ENCODE data around the gene NUAK1. TPM values are rescaled to one million over a fixed set of nuclear protein-coding genes. Genes with fewer than 3 reads are reported as not detected.

Gene NUAK1
- total and polyA plus RNA-seq, 2 donors from 2014 or later, result 2.9 to 28.8 TPM

DNA sequence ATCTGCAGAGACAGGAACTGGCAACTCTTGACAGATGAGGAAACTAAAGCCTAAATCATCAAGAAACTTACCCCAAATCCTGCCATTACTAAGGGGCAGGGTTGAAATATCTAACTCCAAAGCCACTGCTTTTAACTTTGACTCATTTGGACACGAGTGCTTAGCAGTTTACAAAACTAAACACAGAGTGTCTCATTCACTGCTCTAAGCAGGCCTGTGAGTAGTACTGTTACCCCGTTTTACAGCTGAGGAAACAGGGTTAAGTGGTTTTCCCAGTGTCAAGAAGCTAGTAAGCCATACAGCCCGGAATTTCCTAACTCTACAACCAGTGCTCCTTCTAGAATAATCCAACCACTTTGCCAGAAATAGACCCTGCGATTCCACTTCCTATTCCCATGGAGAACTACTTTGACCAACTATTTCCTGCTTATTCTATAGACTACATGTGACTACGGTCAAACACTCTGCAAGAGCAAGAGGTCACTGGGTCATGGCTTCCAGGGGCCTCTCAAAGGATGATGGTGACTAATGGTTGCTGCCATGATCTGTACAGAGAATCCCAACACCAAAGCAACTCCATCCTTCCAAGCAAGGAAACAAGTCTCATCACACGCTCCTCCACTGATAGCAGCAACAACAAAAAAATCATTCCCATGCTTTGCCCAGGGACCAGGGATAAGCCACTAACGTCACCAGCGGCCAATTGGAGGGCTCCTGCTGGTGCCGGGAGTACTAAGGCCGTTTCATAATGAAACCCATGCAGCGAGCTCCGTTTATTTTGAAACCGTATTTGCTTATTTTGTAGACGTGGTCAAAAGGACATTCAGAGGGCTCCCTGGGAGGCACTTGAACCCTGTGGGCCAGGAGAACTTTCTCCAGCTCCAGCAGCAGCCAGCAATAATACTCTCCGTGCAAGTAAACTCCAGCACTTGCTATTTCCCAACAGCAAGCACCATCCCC, 56.3 kb downstream of the NUAK1 start:
- Histone ChIP-seq H3K9me3 (ENCODE audit: control insufficient read depth in 2 of 3, insufficient read depth in 1 of 3, low read length in 3 of 3) (no peaks in the 10 kb centered on the region), H3K4me1 (ENCODE audit: control insufficient read depth in 2 of 3, insufficient read depth in 2 of 3, low read depth in 1 of 3, low read length in 3 of 3) (peaks cover 6 to 8% (median 7%) of the 10 kb centered on the region in 3 donors), H3K27me3 (ENCODE audit: control insufficient read depth, insufficient read depth, low read length) (no peaks in the 10 kb centered on the region), H3K36me3 (ENCODE audit: control insufficient read depth in 2 of 3, insufficient read depth in 3 of 3, low read length in 3 of 3) (no peaks in the 10 kb centered on the region), H3K27ac (ENCODE audit: low read depth in 2 of 2, low read length in 2 of 2) (no peak overlapping the region), H3K9ac (ENCODE audit: low read length in 3 of 3) (no peak overlapping the region), H3K4me3 (ENCODE audit: low read length in 3 of 3) (no peak overlapping the region)
- TF ChIP-seq, protein P1, sequence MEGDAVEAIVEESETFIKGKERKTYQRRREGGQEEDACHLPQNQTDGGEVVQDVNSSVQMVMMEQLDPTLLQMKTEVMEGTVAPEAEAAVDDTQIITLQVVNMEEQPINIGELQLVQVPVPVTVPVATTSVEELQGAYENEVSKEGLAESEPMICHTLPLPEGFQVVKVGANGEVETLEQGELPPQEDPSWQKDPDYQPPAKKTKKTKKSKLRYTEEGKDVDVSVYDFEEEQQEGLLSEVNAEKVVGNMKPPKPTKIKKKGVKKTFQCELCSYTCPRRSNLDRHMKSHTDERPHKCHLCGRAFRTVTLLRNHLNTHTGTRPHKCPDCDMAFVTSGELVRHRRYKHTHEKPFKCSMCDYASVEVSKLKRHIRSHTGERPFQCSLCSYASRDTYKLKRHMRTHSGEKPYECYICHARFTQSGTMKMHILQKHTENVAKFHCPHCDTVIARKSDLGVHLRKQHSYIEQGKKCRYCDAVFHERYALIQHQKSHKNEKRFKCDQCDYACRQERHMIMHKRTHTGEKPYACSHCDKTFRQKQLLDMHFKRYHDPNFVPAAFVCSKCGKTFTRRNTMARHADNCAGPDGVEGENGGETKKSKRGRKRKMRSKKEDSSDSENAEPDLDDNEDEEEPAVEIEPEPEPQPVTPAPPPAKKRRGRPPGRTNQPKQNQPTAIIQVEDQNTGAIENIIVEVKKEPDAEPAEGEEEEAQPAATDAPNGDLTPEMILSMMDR (IDR thresholded peaks at IDR 0.05; ENCODE audit: borderline replicate concordance, extremely low read depth, insufficient read depth), result no peak
- DNase-seq (no peak), FAIRE-seq (no peak)
- intact Hi-C loops (cut with DNase I), result no loop called here

DNA sequence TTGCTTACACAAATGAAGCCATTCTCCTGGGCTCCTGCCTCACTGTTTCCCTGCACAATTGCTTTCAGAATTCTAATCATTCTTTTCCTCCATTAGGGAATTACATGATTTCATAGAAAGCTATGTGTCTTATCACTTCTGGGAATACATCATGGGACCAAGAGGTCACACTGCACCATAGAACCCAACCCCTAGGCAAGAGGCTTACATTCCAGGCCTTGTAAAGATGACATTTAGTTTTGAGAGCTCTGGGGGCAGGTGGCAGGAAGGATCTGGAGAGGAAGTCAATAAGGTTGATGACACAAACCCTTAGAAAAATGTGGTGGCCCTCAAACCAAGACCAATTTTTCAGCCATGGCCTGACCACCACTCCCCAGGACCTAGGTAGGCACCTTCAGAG, 57.1 kb downstream of the NUAK1 start:
- H3K27ac ChIP-seq (ENCODE audit: low read depth in 2 of 2, low read length in 2 of 2), result no peak overlapping the region
- no peak for DNase-seq
- peaks cover 0 to 4% (median 0%) of the 10 kb centered on the region in 3 donors for H3K36me3 ChIP-seq (ENCODE audit: control insufficient read depth in 2 of 3, insufficient read depth in 3 of 3, low read length in 3 of 3)
- H3K9ac ChIP-seq (ENCODE audit: low read length in 3 of 3), result no peak overlapping the region
- peaks cover 6 to 8% (median 7%) of the 10 kb centered on the region in 3 donors for H3K4me1 ChIP-seq (ENCODE audit: control insufficient read depth in 2 of 3, insufficient read depth in 2 of 3, low read depth in 1 of 3, low read length in 3 of 3)
- TF ChIP-seq, protein P1 (IDR thresholded peaks at IDR 0.05; ENCODE audit: borderline replicate concordance, extremely low read depth, insufficient read depth), result no peak
- H3K27me3 ChIP-seq (ENCODE audit: control insufficient read depth, insufficient read depth, low read length), result no peaks in the 10 kb centered on the region
- no peaks in the 10 kb centered on the region for H3K9me3 ChIP-seq (ENCODE audit: control insufficient read depth in 2 of 3, insufficient read depth in 1 of 3, low read length in 3 of 3)
- intact Hi-C loops (cut with DNase I), result no loop called here
- H3K4me3 ChIP-seq (ENCODE audit: low read length in 3 of 3), result no peak overlapping the region
- no peak for FAIRE-seq

DNA sequence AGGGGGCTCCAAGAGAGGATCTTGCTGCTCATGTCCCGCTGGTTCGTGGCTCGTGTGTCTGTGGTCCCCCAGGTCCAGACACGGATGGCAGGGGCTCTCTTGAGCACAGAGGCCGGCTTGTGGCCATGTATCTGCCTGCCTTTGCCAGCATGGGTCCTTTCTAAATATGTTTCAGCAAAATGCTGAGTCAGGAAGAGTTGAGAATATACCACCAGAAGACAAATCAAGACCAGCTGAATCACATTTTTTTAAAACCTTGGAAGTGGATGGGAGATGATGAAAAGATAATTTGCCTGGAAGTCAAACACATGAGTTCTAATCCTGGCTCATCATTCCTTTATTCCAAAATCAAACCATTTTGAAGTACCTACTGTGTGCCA, 58.0 kb downstream of the NUAK1 start:
- intact Hi-C loops (cut with DNase I), result no loop called here
- H3K36me3 ChIP-seq (ENCODE audit: control insufficient read depth in 2 of 3, insufficient read depth in 3 of 3, low read length in 3 of 3), result peaks cover 0 to 4% (median 0%) of the 10 kb centered on the region in 3 donors
- no peak for FAIRE-seq

More for the DNA sequence above, 58.0 kb downstream of the NUAK1 start:
- H3K4me3 ChIP-seq (ENCODE audit: low read length in 3 of 3), result no peak overlapping the region
- H3K9ac ChIP-seq (ENCODE audit: low read length in 3 of 3), result no peak overlapping the region
- no peaks in the 10 kb centered on the region for H3K27me3 ChIP-seq (ENCODE audit: control insufficient read depth, insufficient read depth, low read length)
- DNase-seq, result no peak
- TF ChIP-seq, protein P1 (IDR thresholded peaks at IDR 0.05; ENCODE audit: borderline replicate concordance, extremely low read depth, insufficient read depth), result no peak
- peak overlapping the region; percentile 19 to 68 for H3K27ac ChIP-seq (ENCODE audit: low read depth in 2 of 2, low read length in 2 of 2)
- H3K4me1 ChIP-seq (ENCODE audit: control insufficient read depth in 2 of 3, insufficient read depth in 2 of 3, low read depth in 1 of 3, low read length in 3 of 3), result peaks cover 6 to 8% (median 7%) of the 10 kb centered on the region in 3 donors
- H3K9me3 ChIP-seq (ENCODE audit: control insufficient read depth in 2 of 3, insufficient read depth in 1 of 3, low read length in 3 of 3), result no peaks in the 10 kb centered on the region
